GM10266 (cell line): ENCODE data around the gene AKT1S1.

Source experiments
- DNase-seq: peaks from one replicate; pipeline ENCODE4 v3.0.0; 2012; ENCODE audit errors: extremely low spot score
- CTCF ChIP-seq: IDR thresholded peaks from 2 replicates; pipeline ENCODE4 v1.5.1; 2012; ENCODE audit warnings: mild to moderate bottlenecking, low read depth; ENCODE audit not compliant: control insufficient read depth, insufficient read depth; ENCODE audit errors: missing control alignments

AKT1S1 gene

GRCh38 chr19:49835562-49835961, 41.6 kb downstream of the AKT1S1 start:
- no peak for DNase-seq
- TF ChIP-seq CTCF = no peak

GRCh38 chr19:49833599-49833998, 43.6 kb downstream of the AKT1S1 start:
- TF ChIP-seq CTCF = no peak

GRCh38 chr19:49832556-49832955, 44.6 kb downstream of the AKT1S1 start:
- no peak for DNase-seq
- TF ChIP-seq CTCF = no peak

More at GRCh38 chr19:49833599-49833998, 43.6 kb downstream of the AKT1S1 start:
- no peak for DNase-seq

- no peak for TF ChIP-seq CTCF
- DNase-seq = no peak
Measured at GRCh38 chr19:49831592-49831991, 45.6 kb downstream of the AKT1S1 start.

- no peak for DNase-seq
- no peak for TF ChIP-seq CTCF
Measured at GRCh38 chr19:49830766-49831165, 46.4 kb downstream of the AKT1S1 start.

GRCh38 chr19:49829721-49830120, 47.4 kb downstream of the AKT1S1 start:
- DNase-seq = no peak
- no peak for TF ChIP-seq CTCF

- no peak for DNase-seq
- no peak for TF ChIP-seq CTCF
Measured at GRCh38 chr19:49829200-49829599, 48.0 kb downstream of the AKT1S1 start.
